Measurements from ENCODE around the gene ADSL.

- TF ChIP-seq CTCF (IDR thresholded peaks at IDR 0.05): no peak
- TF ChIP-seq POLR2A (IDR thresholded peaks at IDR 0.05): no peak
- TF ChIP-seq EP300 (IDR thresholded peaks at IDR 0.05): no peak
Measured at GRCh38 chr22:40342521-40342920, 3.8 kb upstream of the ADSL start.

Data from tibial nerve (tissue), 4 donors.